Heart right ventricle (tissue), 16 donors: ENCODE results near the gene WRNIP1. TPM values are rescaled to one million over a fixed set of nuclear protein-coding genes. Genes with fewer than 3 reads are reported as not detected.
A peak's percentile ranks its signal among the peaks of the same experiment; 100 is the strongest.

ENCODE experiments used
- ATAC-seq, 8 donors: fragments of 200-7000 bp; cut with Tn5 transposase; one replicate each; pipeline ENCODE4 v1.9.1; 2020; ENCODE audit warnings: mild to moderate bottlenecking in 8 of 8, moderate library complexity in 8 of 8, moderate number of reproducible peaks in 1 of 8
- DNase-seq, 2 donors: peaks; one replicate each; pipeline ENCODE4 v3.0.0-alpha.2; 2020
- H3K27ac ChIP-seq, 10 donors: fragments of 200-600 bp; sonication (generic) in 2 of 10; one replicate each; pipeline versions ENCODE4 v1.5.0 to v1.8.0; 2020 to 2022; ENCODE audit warnings: mild to moderate bottlenecking in 3 of 10
- H3K27me3 ChIP-seq, 7 donors: fragments of 200-600 bp; one replicate each; pipeline ENCODE4 v1.8.0; 2021 to 2022; ENCODE audit warnings: mild to moderate bottlenecking in 2 of 7
- H3K36me3 ChIP-seq, 9 donors: fragments of 200-600 bp; sonication (generic) in 1 of 9; one replicate each; pipeline versions ENCODE4 v1.5.0 to v1.8.0; 2020 to 2022; ENCODE audit warnings: mild to moderate bottlenecking in 2 of 9
- H3K4me1 ChIP-seq, 9 donors: fragments of 200-600 bp; sonication (generic) in 1 of 9; one replicate each; pipeline versions ENCODE4 v1.5.0 to v1.8.0; 2020 to 2022; ENCODE audit warnings: mild to moderate bottlenecking in 4 of 9
- H3K4me3 ChIP-seq, 10 donors: fragments of 200-600 bp; sonication (generic) in 2 of 10; one replicate each; pipeline versions ENCODE4 v1.5.0 to v1.8.0; 2020 to 2022; ENCODE audit warnings: mild to moderate bottlenecking in 7 of 10, moderate library complexity in 2 of 10
- H3K9me3 ChIP-seq, 11 donors: fragments of 200-600 bp in 10 of 11; sonication (generic) in 2 of 11; one replicate each; pipeline versions ENCODE4 v1.5.0 to v1.8.0; 2013 to 2022; ENCODE audit warnings: mild to moderate bottlenecking in 2 of 11, control low read depth in 1 of 11, moderate library complexity in 1 of 11
- WGBS, 2 donors: extraction: QIAGEN DNeasy Blood & Tissue Kit; methylation state at CpG; one replicate each; pipeline ENCODE4 v1.1.7; 2013; ENCODE audit warnings: inconsistent platforms in 1 of 2; 5-methylcytosine and 5-hydroxymethylcytosine counted together
- intact Hi-C, 10 donors: fragments of 100-400 bp; cut with DNase I; formaldehyde crosslinking; loops; one replicate each; pipeline versions ENCODE4 v1.11.1 to v1.14.2; 2022
- polyA plus RNA-seq, 2 donors: library from polyadenylated mRNA; stranded (reverse); fragments of 200-250 nt; gene quantifications; one replicate each; pipeline ENCODE4 v1.2.3, GENCODE V29; 2013
- total RNA-seq, 10 donors: library from RNA; stranded (reverse); fragmentation: NEBNext Ultra II Directional in 3 of 10; extraction: Animal tissue kit (Norgen Biotek cat#: 25700) in 3 of 10; gene quantifications; one replicate each; pipeline versions ENCODE4 v1.2.1 to v1.2.4, GENCODE V29; 2021 to 2023
- TF ChIP-seq, protein P1 (sequence below), 9 donors: fragments of 200-600 bp; sonication (generic) in 2 of 9; IDR thresholded peaks; one replicate each; pipeline versions ENCODE4 v1.5.0 to v1.8.0; 2021 to 2022; ENCODE audit warnings: antibody characterized with exemption in 9 of 9, mild to moderate bottlenecking in 5 of 9, moderate library complexity in 1 of 9
- donor health status: Arrhythmogenic right ventricular cardiomyopathy.
- donor health status: ischemic (EF 13 %, LVEDD 7.1; RV severe dilation, severe dysfunction).
- donor health status: healthy with polysubstance abuse.
- donor health status: DM: no; HTN: yes; CAD: no.
- donor health status: DM: no; HTN: no; CAD: no.
- donor health status: ischemic (EF 25% LVEDD 6.9; RV normal size, moderate dysfunction).
- donor health status: ischemic (EF 25% LVEDD 5.7; RV mildly dilated, moderate dysfunction).
- donor health status: healthy.
- donor health status: DM: yes; HTN: yes; CAD: no.
- donor health status: Ischemic cardiomyopathy.
- donor health status: ischemic (EF 35%, LVEDD 5.7; RV mildly dilated, moderate dysfunction).
- donor health status: nonischemic (EF 11% LVEDD 7.7; RV severe dilation, severe dysfunction).
- donor health status: DM: yes; HTN: yes; CAD: no.
- donor health status: PGD.
- donor health status: ischemic (EF 29% LVEDD 5.4; RV normal size, mild dysfunction).
- donor health status: nonischemic (EF 23%, LVEDD 6.1; RV moderate dilation, normal function).

WRNIP1 gene
- total and polyA plus RNA-seq, 12 donors = 29.7 to 44.9 (median 35.6) TPM

DNA sequence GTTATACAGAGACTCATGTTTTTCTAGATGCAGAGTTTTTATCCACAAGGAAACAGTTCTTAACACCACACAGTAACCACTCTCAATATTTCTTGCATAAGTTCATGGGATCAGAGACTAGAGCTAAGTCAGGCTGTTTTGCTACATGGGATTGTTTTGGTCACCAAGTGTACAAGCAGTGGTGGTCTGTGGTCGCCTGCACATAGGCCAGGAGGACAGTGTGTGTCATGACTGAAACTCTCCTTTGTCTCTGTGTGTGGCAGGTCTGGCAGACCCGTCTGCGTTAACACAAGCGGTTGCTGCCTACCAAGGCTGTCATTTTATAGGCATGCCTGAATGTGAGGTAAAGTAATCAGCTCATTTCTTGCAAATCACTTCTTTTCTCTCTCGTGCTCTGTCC is 18.9 kb downstream of the WRNIP1 start:
- H3K4me3 ChIP-seq = no peak overlapping the region
- peaks cover 0 to 34% (median 18%) of the 10 kb centered on the region in 9 donors for H3K4me1 ChIP-seq
- 78 to 81% methylated on average over 5 of the region's 5 CpGs for WGBS, 2 donors
- peaks cover 0 to 96% (median 37%) of the 10 kb centered on the region in 9 donors for H3K36me3 ChIP-seq
- H3K27ac ChIP-seq = no peak overlapping the region
- no peak for DNase-seq
- TF ChIP-seq, protein P1, sequence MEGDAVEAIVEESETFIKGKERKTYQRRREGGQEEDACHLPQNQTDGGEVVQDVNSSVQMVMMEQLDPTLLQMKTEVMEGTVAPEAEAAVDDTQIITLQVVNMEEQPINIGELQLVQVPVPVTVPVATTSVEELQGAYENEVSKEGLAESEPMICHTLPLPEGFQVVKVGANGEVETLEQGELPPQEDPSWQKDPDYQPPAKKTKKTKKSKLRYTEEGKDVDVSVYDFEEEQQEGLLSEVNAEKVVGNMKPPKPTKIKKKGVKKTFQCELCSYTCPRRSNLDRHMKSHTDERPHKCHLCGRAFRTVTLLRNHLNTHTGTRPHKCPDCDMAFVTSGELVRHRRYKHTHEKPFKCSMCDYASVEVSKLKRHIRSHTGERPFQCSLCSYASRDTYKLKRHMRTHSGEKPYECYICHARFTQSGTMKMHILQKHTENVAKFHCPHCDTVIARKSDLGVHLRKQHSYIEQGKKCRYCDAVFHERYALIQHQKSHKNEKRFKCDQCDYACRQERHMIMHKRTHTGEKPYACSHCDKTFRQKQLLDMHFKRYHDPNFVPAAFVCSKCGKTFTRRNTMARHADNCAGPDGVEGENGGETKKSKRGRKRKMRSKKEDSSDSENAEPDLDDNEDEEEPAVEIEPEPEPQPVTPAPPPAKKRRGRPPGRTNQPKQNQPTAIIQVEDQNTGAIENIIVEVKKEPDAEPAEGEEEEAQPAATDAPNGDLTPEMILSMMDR (IDR thresholded peaks at IDR 0.05) = no peak
- no peak for ATAC-seq
- H3K27me3 ChIP-seq = no peaks in the 10 kb centered on the region
- no peaks in the 10 kb centered on the region for H3K9me3 ChIP-seq
- intact Hi-C loops = loop anchor here in 3 of 10 donors (10.0 kb wide), 2 partner anchors 131 to 151 kb away; no protein-coding TSS in a partner anchor

DNA sequence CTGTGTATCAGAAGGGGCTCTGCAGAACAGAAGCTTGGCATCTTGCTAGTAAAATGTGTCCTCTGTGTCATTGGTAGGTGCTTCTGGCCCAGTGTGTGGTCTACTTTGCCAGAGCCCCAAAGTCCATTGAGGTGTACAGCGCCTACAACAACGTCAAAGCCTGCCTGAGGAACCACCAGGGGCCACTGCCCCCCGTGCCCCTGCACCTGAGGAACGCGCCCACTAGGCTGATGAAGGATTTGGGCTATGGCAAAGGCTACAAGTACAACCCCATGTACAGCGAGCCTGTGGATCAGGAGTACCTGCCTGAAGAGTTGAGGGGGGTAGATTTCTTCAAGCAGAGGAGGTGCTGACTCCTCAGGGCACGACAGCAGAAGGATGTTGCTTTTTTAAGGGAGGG is 19.7 kb downstream of the WRNIP1 start:
- Histone ChIP-seq H3K4me1 (peaks cover 0 to 34% (median 18%) of the 10 kb centered on the region in 9 donors), H3K36me3 (peaks cover 0 to 88% (median 32%) of the 10 kb centered on the region in 9 donors), H3K27ac (no peak overlapping the region), H3K27me3 (no peaks in the 10 kb centered on the region), H3K4me3 (no peak overlapping the region), H3K9me3 (no peaks in the 10 kb centered on the region)
- TF ChIP-seq, protein P1 (IDR thresholded peaks at IDR 0.05) = no peak
- DNase-seq (no peak), ATAC-seq (no peak)
- 89% methylated on average over 7 of the region's 7 CpGs for WGBS, 2 donors
- intact Hi-C loops = loop anchor here in 3 of 10 donors (5.0 to 10.0 kb wide), 3 partner anchors 127 to 150 kb away; no protein-coding TSS in a partner anchor

DNA sequence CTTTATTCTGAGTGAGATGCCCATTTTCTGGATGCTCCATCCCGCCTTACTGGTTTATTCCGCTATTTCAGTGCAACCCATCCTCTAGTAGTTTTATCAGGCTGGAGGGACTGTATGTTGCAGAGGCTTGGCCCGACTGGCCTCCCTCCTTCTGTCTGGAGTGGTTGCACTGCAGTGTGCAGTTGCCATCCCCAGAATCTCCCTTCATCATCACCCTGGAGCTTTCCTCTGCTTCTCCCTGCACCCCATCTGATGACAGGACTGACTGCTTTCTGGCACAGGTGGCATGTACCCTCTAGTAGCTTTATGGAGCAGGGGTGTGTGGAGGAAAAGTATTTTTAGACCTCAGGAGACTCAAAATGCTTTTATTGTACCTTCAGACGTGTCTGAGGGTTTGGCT is 21.1 kb downstream of the WRNIP1 start:
- peaks cover 0 to 75% (median 20%) of the 10 kb centered on the region in 9 donors for H3K36me3 ChIP-seq
- ATAC-seq = peak in 2 of 8 donors; percentile 3 to 29
- H3K27ac ChIP-seq = no peak overlapping the region
- no peaks in the 10 kb centered on the region for H3K27me3 ChIP-seq
- peaks cover 0 to 36% (median 23%) of the 10 kb centered on the region in 9 donors for H3K4me1 ChIP-seq
- intact Hi-C loops = loop anchor here in 3 of 10 donors (5.0 to 10.0 kb wide), 3 partner anchors 126 to 149 kb away; no protein-coding TSS in a partner anchor
- TF ChIP-seq, protein P1 (IDR thresholded peaks at IDR 0.05) = no peak
- 62 to 69% methylated on average over 4 of the region's 4 CpGs for WGBS, 2 donors
- no peak overlapping the region for H3K4me3 ChIP-seq
- DNase-seq = no peak
- no peaks in the 10 kb centered on the region for H3K9me3 ChIP-seq

DNA sequence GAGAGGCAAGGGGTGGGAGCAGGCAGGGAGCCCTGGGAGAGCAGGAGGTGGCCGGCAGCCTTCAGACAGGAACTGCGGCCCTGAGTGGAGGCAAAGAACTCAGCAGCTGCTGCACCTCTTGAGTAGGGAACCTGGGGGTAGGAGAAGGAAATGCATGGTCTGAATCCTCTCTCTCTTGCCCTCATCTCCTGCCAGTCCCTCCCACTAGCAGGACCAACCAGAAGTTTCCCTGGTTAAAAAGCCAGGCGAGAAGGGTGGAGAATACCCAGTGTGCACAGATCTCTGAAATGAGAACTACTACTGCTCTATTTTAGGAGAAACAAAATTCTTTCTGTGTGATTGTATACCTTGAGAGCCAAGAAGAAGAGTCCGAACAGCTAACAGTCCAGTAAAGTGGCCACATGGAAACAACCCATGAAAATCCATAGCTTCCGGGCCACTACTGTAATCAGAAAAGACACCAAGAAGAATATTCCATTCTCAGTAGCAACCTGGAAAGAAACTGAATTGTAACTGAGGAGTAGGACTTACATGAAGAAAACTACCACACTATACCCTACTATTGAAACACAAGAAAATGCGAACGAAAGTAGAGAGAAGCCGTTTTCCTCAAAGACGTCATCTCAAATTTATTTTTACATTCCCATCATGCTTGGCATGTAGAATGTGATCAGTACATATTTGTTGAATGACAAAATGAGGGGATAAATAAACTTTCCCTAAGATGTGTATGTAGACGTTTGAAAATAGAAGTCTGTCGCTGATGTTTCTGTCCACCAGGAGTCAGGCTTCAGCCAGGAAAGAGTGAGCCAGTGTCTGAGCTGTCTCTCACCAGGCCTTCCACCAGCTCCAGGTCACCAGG is 25.6 kb downstream of the WRNIP1 start:
- peak; percentile 38 to 77 for DNase-seq
- Histone ChIP-seq H3K36me3 (peaks cover 0 to 29% (median 4%) of the 10 kb centered on the region in 9 donors), H3K27me3 (no peaks in the 10 kb centered on the region), H3K4me3 (peak overlapping the region in 2 of 10 donors; percentile 5 to 10), H3K4me1 (peaks cover 6 to 54% (median 38%) of the 10 kb centered on the region in 9 donors), H3K27ac (peak overlapping the region; percentile 29 to 87 (median 70)), H3K9me3 (no peaks in the 10 kb centered on the region)
- ATAC-seq = peak; percentile 78 to 92 (median 90)
- TF ChIP-seq, protein P1 (IDR thresholded peaks at IDR 0.05) = peak; percentile 54 to 89 (median 79)
- intact Hi-C loops = loop anchor here (1.0 to 10.0 kb wide), 7 partner anchors 48 to 198 kb away; partner anchors contain the start of gene SERPINB1 (in 8 of the 10)
- WGBS, 2 donors = 39 to 46% methylated on average over 11 of the region's 11 CpGs
